HG03108 (cell line): Measurements from ENCODE around the gene SLC25A48.

ENCODE experiments used
- ATAC-seq: cut with Tn5 transposase; IDR thresholded peaks from one replicate; pipeline ENCODE4 v1.9.1; 2021; ENCODE audit warnings: moderate library complexity; ENCODE audit not compliant: unreplicated experiment

The SLC25A48 gene

DNA sequence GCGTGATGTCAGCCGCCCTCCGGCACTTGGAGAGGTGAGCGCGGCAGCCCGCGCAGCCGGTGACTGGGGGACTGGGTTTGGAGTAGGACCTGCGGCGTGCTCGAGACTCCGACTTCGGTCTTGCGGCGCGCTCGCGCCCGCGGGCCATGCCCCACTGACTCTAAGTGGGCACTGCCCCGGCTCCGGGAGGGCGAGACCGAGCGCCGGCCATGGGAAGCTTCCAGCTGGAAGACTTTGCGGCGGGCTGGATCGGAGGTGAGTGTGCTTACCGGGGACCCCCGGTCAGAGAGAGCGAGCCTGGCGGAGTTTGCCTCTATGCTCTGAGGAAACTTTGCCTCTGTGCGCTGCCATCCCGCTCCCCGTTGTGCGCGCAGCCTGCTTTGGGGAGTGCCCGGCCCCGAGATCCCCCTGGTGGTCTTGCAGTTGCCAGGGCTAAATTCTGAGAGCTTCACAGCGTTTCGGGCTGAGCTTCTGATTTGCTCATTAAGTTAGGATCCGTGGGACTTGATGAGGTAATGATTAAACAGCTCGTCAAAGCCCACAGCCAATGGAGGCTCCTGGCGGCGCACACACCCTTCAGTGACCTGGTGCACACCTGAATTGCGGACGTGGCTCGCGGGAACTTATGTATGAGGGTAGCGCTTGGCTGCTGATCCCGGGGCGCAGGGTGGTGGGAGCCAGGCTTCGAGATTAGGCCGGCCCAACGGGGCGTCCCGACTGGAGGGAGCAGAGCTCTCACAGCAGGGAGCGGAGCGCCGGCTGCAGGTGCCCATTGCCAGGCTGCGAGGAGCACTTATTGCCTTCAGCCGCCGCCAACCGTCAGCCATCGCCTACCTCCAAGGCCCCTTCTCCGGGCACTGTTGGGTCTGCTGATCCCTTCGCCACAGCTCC, at the start of gene SLC25A48:
SLC25A48 (plus strand) TSS at position 25 of the 891 bp plus-strand sequence; CDS start at position 210, 185 bp downstream.
- ATAC-seq, result no peak

- no peak for ATAC-seq
Observed at GRCh38 chr5:135800656-135801055, 33.8 kb upstream of the SLC25A48 start.

GRCh38 chr5:135810188-135810943, 24.1 kb upstream of the SLC25A48 start:
- ATAC-seq, result no peak

GRCh38 chr5:135811007-135811406, 23.5 kb upstream of the SLC25A48 start:
- no peak for ATAC-seq

GRCh38 chr5:135813758-135814157, 20.7 kb upstream of the SLC25A48 start:
- ATAC-seq, result no peak

DNA sequence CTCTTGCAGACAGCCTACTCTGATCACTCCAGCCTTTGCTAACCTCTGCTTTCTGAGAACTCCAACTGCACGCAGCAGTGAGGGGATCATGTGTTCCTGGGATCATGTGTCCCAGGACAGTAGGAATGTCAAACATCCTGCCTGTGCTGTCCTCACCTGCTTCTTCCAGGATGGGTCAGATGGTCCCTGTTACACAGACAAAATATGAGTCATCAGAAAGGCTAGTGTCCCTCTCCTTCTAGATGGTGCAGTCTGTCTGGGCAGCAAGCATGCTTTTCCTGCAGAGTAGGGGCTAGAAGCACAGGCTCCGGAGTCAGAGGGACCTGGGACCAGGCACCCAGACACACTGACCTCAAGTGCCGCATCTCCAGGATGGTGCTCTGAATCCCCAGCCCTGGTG, 20.1 kb upstream of the SLC25A48 start:
- no peak for ATAC-seq

GRCh38 chr5:135814812-135815211, 19.7 kb upstream of the SLC25A48 start:
- no peak for ATAC-seq

DNA sequence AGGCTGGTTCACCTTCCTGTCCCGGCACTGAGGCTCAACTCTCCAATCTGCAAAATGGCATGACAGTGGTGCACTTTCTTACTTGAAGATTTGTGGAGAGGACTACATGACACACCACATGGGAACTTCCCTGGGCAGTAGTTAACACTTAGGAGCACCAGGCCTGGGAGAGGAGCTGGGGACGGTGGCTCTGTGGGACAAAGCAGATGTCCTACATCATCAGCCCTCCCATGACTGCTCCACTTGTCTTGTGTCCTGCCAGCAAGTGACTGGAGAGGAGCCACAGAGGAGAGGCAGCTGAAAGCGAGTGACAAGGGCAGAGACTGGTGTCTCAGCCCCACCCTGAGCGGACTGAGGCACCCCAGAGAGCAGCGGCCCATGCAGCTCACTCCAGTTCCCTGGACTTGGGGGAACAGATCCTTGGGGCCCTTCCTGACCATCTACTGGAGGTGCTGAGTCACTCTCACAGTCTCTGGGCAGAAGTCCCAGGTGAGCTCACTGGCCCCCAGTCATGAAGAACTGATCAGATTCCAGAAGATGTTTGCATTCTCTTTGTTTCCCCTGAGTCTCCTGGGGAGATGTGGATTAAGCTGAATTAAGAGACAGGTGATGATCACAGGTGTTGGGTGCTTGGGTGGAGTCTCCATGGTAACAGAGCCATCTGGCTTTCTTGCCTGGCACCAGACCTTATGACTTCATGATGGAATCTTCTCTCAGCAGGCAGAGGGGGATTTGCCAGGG, 13.2 kb upstream of the SLC25A48 start:
- ATAC-seq, result no peak

- no peak for ATAC-seq
Observed at GRCh38 chr5:135821802-135822201, 12.7 kb upstream of the SLC25A48 start.

GRCh38 chr5:135822286-135822685, 12.2 kb upstream of the SLC25A48 start:
- ATAC-seq, result no peak

DNA sequence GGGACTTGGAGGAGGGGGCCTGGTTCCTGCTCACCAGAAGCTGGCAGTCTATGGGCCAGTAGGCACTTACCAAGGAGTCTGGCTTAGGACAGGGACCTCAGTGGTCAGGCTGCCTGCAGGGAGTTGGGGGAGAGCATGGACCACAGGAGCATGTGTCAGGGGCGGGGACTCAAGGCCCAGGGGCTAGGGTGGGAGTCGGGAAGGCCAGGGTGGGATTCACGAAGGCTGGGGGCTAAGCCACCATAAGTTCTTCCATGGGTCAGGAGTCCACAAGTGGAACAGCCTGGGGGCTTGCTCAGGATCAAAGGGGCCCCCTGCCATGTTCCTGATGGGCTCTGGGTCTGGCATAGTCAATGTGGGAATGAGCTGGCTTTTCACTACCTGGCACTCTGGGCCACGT, 11.5 kb upstream of the SLC25A48 start:
- no peak for ATAC-seq

DNA sequence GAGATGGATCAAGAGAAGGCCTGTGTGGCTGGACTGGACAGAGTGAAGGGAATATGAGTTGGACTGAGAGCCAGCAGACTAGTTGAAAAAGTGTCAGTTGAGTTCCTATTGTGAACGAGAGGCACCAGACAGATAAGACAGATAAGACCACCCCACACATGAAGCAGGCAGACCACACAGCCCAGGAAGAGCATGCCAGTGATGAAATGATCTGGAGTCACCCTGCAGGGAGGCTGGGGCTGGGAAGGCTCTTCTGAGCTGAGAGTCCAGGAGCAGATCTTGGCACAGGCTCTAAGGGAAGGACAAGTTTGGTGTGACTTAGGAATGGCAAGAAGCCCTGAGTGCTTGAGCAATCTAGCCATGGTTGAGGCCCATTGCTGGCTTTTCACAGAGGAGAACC, 10.6 kb upstream of the SLC25A48 start:
- ATAC-seq, result no peak

- no peak for ATAC-seq
Observed at GRCh38 chr5:135824541-135825041, 9.9 kb upstream of the SLC25A48 start.

DNA sequence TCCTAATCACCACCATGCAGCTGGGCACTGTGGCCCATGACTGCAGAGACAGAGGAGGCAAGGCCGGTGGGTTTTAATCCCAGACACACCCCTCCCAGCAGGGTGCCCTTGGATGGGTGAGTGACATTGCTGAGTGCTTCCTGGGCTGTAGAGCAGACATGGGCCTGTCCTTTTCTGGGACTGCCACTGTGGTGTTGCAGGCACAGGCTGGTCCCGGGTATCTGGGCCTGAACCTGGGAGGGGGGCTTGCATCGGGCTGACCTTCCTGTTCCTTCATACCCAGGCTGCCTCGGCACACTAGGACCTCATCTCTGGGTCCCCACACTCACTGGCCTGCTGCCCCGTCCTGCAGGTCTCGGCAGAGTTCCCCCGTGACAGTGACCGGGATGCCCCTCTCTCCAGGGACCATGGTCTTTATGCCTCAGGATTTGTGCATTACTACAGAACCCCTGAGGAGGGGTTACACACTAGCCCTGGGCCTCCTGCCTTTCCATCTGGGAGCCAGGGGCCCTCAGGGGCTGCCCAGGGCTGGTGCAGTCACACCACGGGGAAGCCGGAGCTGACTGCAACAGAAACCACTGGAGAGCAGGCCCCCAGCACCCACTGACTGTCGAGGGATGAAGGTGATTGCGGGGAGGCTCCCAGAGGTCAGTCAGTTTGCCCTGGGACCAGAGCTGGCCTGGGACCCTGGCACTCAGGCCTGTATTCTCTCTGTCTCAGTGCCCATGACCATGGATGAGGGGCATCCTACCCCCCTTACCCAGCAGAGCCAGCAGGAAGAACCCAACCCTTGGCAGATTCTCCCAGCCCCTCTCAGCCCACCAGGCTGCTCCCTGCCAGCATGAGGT, 8.9 kb upstream of the SLC25A48 start:
- no peak for ATAC-seq

- no peak for ATAC-seq
Observed at GRCh38 chr5:135826221-135826525, 8.3 kb upstream of the SLC25A48 start.

GRCh38 chr5:135826994-135827671, 7.3 kb upstream of the SLC25A48 start:
- no peak for ATAC-seq

- ATAC-seq, result no peak
Observed at GRCh38 chr5:135827965-135828781, 6.3 kb upstream of the SLC25A48 start.

DNA sequence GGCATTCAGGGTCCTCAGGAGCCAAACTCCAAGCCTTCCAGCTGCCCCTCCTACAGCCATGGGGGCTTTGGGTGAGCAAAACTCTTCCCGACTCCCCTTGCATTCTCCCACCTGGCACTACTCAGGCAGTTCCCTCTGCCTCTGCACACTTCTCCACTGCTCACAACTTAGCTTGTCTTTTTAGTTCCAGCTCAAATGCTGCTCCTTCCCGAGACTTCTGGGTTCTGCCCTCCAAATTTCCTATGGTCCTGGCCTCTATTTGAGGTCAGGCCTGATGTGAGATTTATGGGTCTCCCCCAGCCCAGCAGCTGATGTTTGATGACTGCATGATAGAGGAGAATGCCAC, 5.7 kb upstream of the SLC25A48 start:
- ATAC-seq, result no peak

DNA sequence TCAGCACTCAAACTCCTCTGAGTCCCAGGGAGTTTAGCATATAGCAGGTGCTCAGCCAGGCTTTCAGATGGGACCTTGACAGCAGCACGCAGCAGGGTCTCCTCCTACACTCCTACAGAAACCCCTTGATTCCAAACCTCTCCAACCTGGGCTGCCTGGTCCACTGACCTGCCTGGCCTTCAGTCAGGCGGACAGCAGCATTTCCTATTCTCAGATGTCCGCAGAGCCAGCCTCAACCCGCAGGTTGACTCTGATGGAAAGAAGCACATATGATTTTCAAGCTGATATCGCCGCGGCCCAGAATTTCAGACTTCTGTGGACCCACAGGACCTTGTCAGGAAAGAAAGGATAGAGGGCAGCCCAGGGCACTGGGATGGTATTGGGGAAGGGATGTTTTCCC, 5.3 kb upstream of the SLC25A48 start:
- ATAC-seq, result no peak
